ENCODE data around the gene ANO4.

The ANO4 gene

GRCh38 chr12:100823963-100824362 lies 29.4 kb downstream of the ANO4 start:
- no peak for DNase-seq (ENCODE audit: extremely low spot score)
- TF ChIP-seq CTCF (IDR thresholded peaks at IDR 0.05; ENCODE audit: control extremely low read depth, extremely low read depth, low read depth, missing control alignments) = no peak
- CTCF ChIA-PET = interaction anchor here (1.2 kb wide), 1 partner anchor 9 kb away, joined by 3 read pairs; no protein-coding TSS in a partner anchor
- POLR2A ChIA-PET = no interaction called here

DNA sequence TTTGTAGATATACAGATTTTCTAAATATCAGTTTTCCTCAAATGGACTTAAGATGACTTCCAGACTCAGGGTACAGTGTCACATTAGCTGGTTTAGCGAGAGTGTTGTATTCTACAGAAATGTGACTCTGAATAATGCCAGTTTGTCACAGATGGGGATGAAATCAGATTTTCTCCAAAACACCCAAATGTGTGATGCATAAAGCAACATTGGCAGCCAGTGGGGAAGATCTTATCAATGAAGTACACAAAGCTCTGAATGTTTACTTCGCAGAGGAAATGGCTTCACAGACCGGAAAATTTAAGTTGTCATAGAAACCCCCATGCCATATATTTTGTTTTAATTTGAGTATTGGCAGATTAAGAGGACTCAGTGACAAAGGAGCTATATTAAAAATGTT lies 29.9 kb downstream of the ANO4 start:
- CTCF ChIA-PET = interaction anchor here (1.2 kb wide), 1 partner anchor 8 kb away, joined by 3 read pairs; no protein-coding TSS in a partner anchor
- DNase-seq (ENCODE audit: extremely low spot score) = no peak
- TF ChIP-seq CTCF (IDR thresholded peaks at IDR 0.05; ENCODE audit: control extremely low read depth, extremely low read depth, low read depth, missing control alignments) = no peak
- POLR2A ChIA-PET = no interaction called here

DNA sequence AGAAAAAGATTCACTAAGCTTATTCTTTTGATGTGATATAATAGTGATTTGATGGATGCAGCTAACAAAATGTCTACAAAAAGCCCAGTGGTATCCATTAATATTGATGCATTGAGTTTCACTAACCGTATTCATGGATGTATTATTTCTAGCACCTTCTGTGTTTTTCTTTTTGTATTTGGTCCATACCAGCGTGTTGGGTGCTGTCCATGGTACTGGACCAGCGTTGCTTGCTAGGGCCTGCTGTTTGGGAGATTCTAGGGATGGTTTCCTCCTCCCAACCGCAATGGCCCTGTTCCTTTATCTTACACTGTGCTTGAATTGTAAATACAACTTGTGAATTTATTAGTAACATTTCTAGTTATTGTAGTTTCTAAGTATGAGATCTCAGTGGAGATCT lies 31.7 kb downstream of the ANO4 start:
- CTCF ChIA-PET = interaction anchor here (0.9 to 1.4 kb wide), 2 partner anchors 11 to 13 kb away, joined by 3 read pairs; no protein-coding TSS in a partner anchor
- no peak for DNase-seq (ENCODE audit: extremely low spot score)
- TF ChIP-seq CTCF (IDR thresholded peaks at IDR 0.05; ENCODE audit: control extremely low read depth, extremely low read depth, low read depth, missing control alignments) = no peak
- POLR2A ChIA-PET = no interaction called here

DNA sequence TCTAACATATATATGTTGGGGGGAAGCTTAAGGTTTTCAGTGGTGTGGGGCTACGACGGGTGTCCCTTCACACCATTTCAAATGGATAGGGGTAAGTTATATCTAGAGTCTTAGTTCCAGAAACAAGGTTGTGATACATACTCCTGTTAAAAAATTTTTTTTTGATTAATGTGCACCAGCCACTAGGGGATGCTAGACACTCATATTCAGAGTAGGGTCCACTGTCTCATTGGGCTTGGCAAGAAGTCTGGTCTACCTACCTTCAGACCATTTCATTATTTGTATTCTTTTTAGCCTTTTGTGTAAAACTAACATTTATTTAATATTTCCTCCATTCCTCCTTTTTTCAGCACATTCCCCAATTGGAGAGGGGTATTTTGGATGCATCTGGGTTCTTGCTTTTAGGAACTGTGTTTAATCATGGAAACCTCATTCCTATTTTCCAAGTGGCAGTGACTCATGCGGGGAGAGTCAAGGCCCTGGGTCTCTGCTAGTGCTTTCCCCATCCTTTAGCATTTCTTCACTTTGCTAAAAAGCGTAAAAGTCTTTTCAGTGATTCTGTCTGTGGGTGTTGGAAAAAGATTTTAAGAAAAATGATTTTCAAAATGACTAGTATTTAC lies 33.4 kb downstream of the ANO4 start:
- ChIA-PET CTCF (interaction anchor here (0.7 to 1.0 kb wide), 4 partner anchors 18 to 496 kb away, joined by 3 read pairs; no protein-coding TSS in a partner anchor), POLR2A (no interaction called here)
- TF ChIP-seq CTCF (IDR thresholded peaks at IDR 0.05; ENCODE audit: control extremely low read depth, extremely low read depth, low read depth, missing control alignments) = peak; percentile 41
- DNase-seq (ENCODE audit: extremely low spot score) = peak; percentile 10

- TF ChIP-seq CTCF (IDR thresholded peaks at IDR 0.05; ENCODE audit: control extremely low read depth, extremely low read depth, low read depth, missing control alignments) = no peak
- DNase-seq (ENCODE audit: extremely low spot score) = no peak
- ChIA-PET POLR2A (no interaction called here), CTCF (interaction anchor here (0.9 kb wide), 1 partner anchor 22 kb away, joined by 3 read pairs; no protein-coding TSS in a partner anchor)
These were observed 35.6 kb downstream of the ANO4 start for GRCh38 chr12:100830003-100830795.

DNA sequence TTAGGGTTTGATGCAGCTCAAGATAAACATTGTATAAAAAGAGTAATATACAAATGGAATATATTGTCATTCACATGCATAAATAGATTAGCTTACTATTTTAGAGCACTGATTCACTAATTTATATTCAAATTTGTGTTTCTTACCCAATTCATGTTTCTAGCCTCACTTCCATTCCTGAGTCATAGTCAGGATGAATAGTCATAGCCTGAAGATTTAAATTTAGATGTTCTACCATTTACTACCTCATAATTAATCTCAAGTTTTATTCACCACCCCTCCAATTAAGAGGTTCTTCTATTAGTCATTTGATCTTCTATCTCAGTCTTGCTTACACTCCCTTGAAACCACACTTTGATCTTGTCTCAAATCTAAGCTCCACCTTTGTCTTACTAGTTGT lies 38.7 kb downstream of the ANO4 start:
- TF ChIP-seq CTCF (IDR thresholded peaks at IDR 0.05; ENCODE audit: control extremely low read depth, extremely low read depth, low read depth, missing control alignments) = no peak
- DNase-seq (ENCODE audit: extremely low spot score) = no peak
- POLR2A ChIA-PET = no interaction called here
- CTCF ChIA-PET = interaction anchor here (0.8 to 1.7 kb wide), 2 partner anchors 9 to 11 kb away, joined by 3 read pairs; no protein-coding TSS in a partner anchor

Data from GM10248 (cell line).